ENCODE measurements around the gene MCTP1.

The MCTP1 gene

GRCh38 chr5:95284572-95285408 lies at the start of gene MCTP1:
Gene MCTP1, minus strand, starts transcription at chr5:95285094.
- no peak for DNase-seq (ENCODE audit: low spot score)

DNA sequence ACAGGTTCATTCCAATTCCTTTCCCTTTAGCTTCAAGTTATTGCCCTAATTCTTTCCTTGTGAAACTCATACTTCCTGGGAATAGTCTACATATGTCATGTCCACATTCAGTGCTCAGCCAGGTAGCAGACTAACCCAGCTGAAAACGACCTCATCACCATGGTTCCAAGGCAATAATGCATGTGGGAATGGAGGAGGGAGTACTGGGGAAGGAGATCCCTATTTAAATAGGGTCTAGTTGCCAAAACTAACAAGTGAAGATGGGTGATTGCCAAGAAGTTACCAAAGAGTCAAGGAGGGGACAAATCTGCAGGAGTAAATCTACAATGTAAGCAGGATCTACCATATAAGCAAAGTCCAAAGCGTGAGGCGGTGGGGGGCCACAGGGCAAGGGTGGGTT lies 47.3 kb upstream of the MCTP1 start:
- DNase-seq (ENCODE audit: low spot score), result no peak

DNA sequence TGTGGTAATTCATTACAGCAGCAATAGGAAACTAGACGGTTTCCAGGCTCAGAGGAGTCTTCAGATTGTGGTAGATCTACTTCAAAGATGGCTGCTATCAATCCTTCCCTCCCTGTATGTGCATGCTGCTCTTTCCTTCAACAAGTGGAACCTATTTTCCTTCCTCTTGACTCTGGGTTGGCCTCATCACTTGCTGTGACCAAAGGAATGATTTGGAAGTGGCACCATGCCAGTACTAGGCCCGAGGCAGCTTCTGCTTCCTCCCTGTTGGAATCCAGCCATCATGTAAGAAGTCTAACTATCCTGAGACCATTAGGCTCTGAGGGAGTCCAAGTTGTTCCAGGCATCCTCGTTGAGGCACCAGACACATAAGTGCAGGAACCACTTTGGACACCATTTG lies 46.5 kb upstream of the MCTP1 start:
- no peak for DNase-seq (ENCODE audit: low spot score)

DNA sequence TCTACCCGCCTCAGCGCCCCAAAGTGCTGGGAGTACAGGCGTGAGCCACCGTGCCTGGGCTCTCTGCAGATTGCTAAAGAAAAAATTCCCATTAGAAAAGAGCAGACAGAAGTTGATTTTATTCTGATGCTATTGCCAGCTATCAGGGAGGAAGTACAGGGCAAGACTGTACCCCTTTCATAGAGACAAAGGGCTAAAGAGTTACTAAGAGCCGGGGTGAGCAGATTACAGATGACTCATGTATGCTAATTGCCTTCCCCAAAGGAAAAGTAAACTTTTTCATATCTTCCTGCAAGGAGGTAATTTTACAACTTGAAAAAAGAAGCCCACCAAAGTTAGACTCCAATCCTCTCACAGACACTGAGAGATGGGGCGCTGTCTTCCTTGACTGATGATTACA lies 42.3 kb upstream of the MCTP1 start:
- DNase-seq (ENCODE audit: low spot score), result no peak

- no peak for DNase-seq (ENCODE audit: low spot score)
These were observed 32.8 kb upstream of the MCTP1 start for GRCh38 chr5:95317687-95318086.

GRCh38 chr5:95317085-95317484 lies 32.2 kb upstream of the MCTP1 start:
- no peak for DNase-seq (ENCODE audit: low spot score)

DNA sequence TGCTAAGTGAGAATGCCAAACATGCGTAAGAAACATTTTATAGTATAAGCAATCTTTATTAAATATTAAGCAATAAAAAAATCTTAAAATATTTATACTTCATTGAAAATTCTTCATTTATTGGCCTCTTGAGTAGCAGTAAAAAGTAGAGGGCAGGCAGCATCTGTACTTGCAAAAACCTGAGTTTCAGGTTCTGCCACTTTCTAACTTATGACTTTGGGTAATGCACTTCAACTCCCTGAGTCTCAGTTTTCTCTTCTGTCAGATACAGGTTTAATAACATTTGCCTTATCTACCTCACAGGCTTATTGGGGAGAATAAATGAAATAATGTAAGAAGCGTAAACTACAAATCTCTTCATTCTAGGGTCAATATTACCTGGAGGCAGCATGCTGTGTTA lies 19.8 kb upstream of the MCTP1 start:
- DNase-seq (ENCODE audit: low spot score), result no peak

DNA sequence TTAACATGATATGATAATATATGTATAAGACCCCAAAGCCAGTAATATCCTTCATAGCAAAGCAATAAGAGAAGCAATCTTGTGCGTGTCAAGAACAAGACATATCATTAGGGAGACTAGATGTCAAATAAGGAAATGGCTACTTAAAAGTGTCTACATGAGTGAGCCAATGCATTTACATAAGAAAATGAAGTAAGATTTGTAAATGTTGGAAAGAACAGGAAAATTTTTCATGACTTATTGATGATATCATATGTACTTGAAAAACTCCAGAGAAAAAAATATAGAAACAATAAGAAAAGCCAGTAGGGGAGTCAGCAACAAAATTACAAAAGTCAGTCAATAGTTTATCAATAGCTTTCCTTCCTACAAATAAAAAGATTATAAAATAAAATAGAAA lies 13.8 kb upstream of the MCTP1 start:
- no peak for DNase-seq (ENCODE audit: low spot score)

DNA sequence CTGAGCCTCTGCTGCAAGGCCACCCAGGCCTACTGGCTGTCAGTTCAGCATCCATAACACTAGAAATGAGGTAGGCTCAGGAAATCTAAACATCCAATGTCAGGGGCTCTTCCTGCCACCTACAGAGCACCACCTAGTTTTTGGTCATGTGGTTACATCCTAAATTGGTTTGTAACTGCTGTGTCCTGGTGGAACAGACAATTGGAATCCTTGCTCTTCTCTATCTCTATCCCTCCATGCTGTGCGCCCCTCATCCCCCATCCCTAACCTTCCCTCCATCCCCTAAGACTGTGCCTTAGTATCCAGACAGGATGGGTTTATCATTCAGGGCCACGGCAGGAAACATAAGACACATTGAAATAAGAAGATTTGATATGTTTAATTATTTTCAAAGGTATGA lies 11.4 kb upstream of the MCTP1 start:
- DNase-seq (ENCODE audit: low spot score), result no peak

DNA sequence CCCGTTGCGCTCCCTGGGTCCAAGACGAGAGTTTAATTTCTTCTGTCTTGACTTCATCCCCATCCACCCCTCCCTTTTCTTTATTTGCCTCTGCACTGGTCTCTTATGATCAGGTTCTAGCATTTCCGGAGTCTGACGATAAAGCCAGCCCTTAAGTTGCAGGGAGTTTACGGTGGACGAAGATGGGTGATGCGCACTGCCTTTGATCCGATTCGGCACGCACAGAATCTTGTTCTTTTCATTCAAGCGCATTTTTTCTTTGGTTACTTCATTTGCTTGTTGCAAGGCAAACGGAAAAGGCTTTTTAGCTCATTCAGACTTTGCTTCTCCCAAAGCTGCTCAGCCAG lies 488 bp upstream of the MCTP1 start:
- no peak for DNase-seq (ENCODE audit: low spot score)

- no peak for DNase-seq (ENCODE audit: low spot score)
These were observed 928 bp downstream of the MCTP1 start for GRCh38 chr5:95283761-95284571.

DNA sequence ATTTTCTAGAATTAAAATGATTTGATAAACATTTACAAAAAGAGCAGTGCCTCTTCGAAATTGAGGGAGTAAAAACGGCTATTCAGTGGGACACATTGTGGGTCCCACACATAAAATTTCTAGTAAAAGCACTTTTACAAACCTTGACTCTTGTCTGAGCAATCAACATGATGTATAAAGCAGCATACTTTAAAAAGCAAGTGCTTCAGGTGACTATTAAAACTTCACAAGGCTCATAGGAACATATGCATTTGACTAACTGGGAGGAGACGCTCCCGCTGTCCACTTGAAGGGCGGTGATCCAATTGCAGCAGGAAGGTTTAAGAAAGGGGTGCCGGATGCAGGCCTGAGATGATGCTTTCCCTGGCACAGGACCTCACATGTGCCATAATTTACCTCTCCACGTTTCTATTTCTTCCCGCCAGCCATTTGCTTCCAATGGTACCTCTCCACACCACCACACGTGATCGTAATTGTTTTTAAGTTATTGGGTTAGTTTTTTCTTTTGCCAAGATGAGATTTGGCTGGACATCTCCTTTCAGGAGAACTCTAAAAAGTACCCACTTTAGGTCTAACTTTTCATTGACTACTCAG lies 1.8 kb downstream of the MCTP1 start:
- DNase-seq (ENCODE audit: low spot score), result no peak

- DNase-seq (ENCODE audit: low spot score), result no peak
These were observed 3.7 kb downstream of the MCTP1 start for GRCh38 chr5:95281226-95281625.

GRCh38 chr5:95280401-95281095 lies 4.3 kb downstream of the MCTP1 start:
- DNase-seq (ENCODE audit: low spot score), result no peak

DNA sequence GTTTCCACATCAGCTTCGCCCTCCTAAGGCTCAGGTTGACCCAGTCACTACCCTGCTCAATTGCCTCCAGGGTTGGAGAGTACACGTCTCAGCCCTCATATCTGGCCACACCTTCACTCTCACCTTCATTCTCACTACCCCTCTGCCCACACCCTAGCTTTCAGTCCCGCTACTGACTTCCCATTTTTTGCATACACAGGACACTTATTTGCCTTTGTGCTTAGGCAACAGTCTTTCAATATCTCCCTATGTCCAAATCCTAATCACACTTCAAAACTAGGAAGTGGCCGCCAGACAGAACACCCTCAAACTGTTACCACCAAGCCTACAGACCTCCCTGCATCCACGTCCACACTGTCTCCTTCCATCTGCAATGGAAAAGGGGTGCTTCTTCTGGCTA lies 10.9 kb downstream of the MCTP1 start:
- DNase-seq (ENCODE audit: low spot score), result no peak

GRCh38 chr5:95272316-95272929 lies 12.5 kb downstream of the MCTP1 start:
- no peak for DNase-seq (ENCODE audit: low spot score)

- no peak for DNase-seq (ENCODE audit: low spot score)
These were observed 21.8 kb downstream of the MCTP1 start for GRCh38 chr5:95262933-95263660.

DNA sequence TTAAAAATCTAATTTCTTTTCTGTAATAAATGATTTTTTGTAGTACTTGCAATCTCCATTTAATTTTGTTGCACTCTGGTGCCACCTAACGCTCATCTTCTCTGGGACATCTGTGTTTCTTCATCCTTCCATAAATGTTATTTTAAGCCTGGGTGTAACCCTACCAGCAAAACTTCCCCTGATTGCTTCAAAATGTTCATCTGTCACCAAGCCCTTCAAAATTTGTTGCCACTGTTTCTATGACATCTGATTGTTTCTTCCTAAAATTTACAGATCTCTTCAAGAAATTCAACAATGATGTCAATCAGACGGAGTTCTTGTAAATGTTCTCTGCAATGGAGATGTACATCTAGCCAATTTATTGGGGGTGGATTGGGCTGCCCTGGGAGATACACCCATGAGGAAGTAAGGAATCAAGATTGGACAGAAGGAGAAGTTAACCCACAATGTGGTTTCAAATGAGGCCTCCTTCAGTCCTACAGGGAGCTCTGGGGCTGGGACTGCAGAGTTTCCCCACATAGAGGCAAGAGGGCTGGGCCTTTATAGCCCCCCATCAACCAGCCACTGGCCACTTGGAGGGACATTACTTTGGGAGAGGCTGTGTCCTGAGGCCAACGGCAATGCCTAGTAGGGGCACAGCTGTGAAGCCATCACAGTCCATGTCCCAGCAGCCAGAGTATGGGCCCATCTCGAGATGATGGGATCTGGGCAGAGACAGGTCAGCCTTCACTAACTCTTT lies 23.3 kb downstream of the MCTP1 start:
- DNase-seq (ENCODE audit: low spot score), result no peak

DNA sequence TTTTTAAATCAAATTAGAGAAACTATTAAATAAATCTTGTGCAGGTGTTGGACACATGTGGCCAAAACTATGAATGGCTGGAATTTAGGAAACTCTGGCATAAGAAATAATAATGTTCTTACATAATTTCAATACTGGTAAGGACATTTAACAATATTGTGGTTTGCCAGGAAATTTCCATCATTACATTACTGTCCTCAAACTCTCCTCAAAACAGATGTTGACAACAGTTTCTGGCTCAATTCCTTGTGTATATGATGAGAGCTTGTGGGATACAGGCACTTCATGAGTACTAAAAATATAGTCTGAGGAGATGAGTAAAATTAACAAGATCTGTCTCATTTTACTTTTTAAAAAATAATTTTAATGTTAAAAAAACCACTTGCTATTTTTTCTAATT lies 27.9 kb downstream of the MCTP1 start:
- DNase-seq (ENCODE audit: low spot score), result no peak

DNA sequence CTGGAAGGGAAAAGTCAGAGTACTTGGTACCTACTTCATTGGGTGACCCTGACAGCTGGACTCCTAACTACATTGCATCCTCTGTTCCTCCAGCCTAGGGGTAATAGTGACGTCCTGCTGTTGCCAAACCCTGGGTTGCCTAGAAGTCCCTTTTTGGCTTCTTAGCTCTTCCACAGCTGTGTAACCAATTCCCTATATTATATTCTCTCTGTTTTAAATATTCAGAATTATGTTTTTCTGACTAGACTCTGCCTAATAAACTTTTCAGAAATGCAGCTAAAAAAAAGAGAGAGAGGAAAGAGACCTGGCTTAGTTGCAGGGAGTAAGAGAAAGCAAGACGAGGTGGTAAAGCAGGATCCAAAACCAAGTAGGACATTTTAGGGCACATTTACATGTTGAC lies 28.4 kb downstream of the MCTP1 start:
- DNase-seq (ENCODE audit: low spot score), result no peak

GRCh38 chr5:95252801-95253200 lies 32.1 kb downstream of the MCTP1 start:
- DNase-seq (ENCODE audit: low spot score), result no peak

All from kidney capillary endothelial cell (primary cell).